ENCODE results near the gene MEX3C. TPM values are rescaled to one million over a fixed set of nuclear protein-coding genes. Genes with fewer than 3 reads are reported as not detected.

MEX3C gene
- total and polyA plus RNA-seq, 2 of the 4 experiments (the other 2 are of a cell fraction) = 26.0 to 50.9 TPM

- POLR2A ChIA-PET (ENCODE audit: unreplicated experiment) = no interaction called here
- Histone ChIP-seq H2BK5ac (ENCODE audit: low read depth, low read length, poor library complexity, severe bottlenecking) (no peak overlapping the region), H3K36me3 (ENCODE audit: control insufficient read depth, insufficient read depth, low read length) (no peaks in the 10 kb centered on the region), H3K14ac (replicated peaks; ENCODE audit: low read depth, low read length) (no peak overlapping the region), H3K18ac (ENCODE audit: low read depth, low read length) (no peak overlapping the region), H3K4me3 (ENCODE audit: insufficient read depth, low read depth, low read length) (no peak overlapping the region), H3K56ac (ENCODE audit: extremely low read depth, insufficient read depth, low read length) (no peak overlapping the region), H4K8ac (ENCODE audit: low read depth in 2 of 2, low read length in 2 of 2) (no peak overlapping the region), H3K23ac (ENCODE audit: low read depth, low read length) (no peak overlapping the region), H2BK20ac (ENCODE audit: low read depth, low read length) (no peak overlapping the region), H2AFZ (replicated peaks; ENCODE audit: low read length, poor library complexity) (no peak overlapping the region), H4K20me1 (ENCODE audit: insufficient read depth, low read length) (no peaks in the 10 kb centered on the region), H3K9ac (ENCODE audit: low read depth, low read length) (no peak overlapping the region), H3K9me1 (ENCODE audit: insufficient read depth, low read length) (no peaks in the 10 kb centered on the region), H2AK9ac (replicated peaks; ENCODE audit: low read depth, low read length, poor library complexity) (no peak overlapping the region), H3K4me1 (ENCODE audit: control insufficient read depth, insufficient read depth, low read length) (no peaks in the 10 kb centered on the region), H2BK120ac (ENCODE audit: low read depth, low read length) (no peak overlapping the region), H3K27me3 (ENCODE audit: control insufficient read depth, insufficient read depth, low read length) (no peaks in the 10 kb centered on the region), H3K9me3 (ENCODE audit: control insufficient read depth, insufficient read depth, low read length) (no peaks in the 10 kb centered on the region; the same call in 1 of the 2 replicates), H3K4ac (ENCODE audit: low read depth, low read length) (no peak overlapping the region), H4K91ac (ENCODE audit: insufficient read depth, low read depth, low read length) (no peak overlapping the region), H2AK5ac (ENCODE audit: low read depth, low read length) (no peak overlapping the region), H3K4me2 (ENCODE audit: low read depth, low read length) (no peak overlapping the region), H2BK15ac (ENCODE audit: low read depth, low read length) (no peak overlapping the region), H3K27ac (ENCODE audit: insufficient read depth, low read length) (no peak overlapping the region), H4K5ac (ENCODE audit: low read depth, low read length) (no peak overlapping the region), H3K79me1 (ENCODE audit: low read depth in 1 of 2, low read length in 2 of 2) (no peaks in the 10 kb centered on the region)
- intact Hi-C loops (cut with micrococcal nuclease) (no loop called here), dilution Hi-C loops (cut with HindIII; ENCODE audit: low sequenced_read_pairs, unreplicated experiment) (no loop called here), in situ Hi-C loops (cut with MboI; ENCODE audit: low sequenced_read_pairs) (no loop called here)
- BruUV-seq (replicated peaks) = no TSS peak
- no peak for ATAC-seq (ENCODE audit: low read depth)
- 100% methylated on average over 2 of the region's 4 CpGs; no CpG with 5 or more reads in 1 of the 2 experiments for WGBS, 2 experiments (ENCODE audit: extremely low coverage in 2 of 2, insufficient read length in 1 of 2)
- no peak for TF ChIP-seq MXI1 (IDR thresholded peaks at IDR 0.05; ENCODE audit: borderline replicate concordance, low read depth, low read length)
- no peak for TF ChIP-seq USF2 (IDR thresholded peaks at IDR 0.05; ENCODE audit: low read depth, low read length)
- no peak for TF ChIP-seq ELK1 (IDR thresholded peaks at IDR 0.05; ENCODE audit: borderline replicate concordance, low read depth, low read length)
- TF ChIP-seq RFX5 (IDR thresholded peaks at IDR 0.05; ENCODE audit: low read depth, low read length) = no peak
- TF ChIP-seq CHD1 (IDR thresholded peaks at IDR 0.05; ENCODE audit: low read depth, low read length) = no peak
- no peak for TF ChIP-seq RCOR1 (IDR thresholded peaks at IDR 0.05; ENCODE audit: insufficient replicate concordance, low read length)
- TF ChIP-seq BHLHE40 (IDR thresholded peaks at IDR 0.05; ENCODE audit: low read depth, low read length) = no peak
- DNase-seq = no peak
- CTCF ChIA-PET = no interaction called here
Measured at GRCh38 chr18:51134721-51135120, 62.8 kb downstream of the MEX3C start.
